ENCODE data around the gene GRM4.

DNA sequence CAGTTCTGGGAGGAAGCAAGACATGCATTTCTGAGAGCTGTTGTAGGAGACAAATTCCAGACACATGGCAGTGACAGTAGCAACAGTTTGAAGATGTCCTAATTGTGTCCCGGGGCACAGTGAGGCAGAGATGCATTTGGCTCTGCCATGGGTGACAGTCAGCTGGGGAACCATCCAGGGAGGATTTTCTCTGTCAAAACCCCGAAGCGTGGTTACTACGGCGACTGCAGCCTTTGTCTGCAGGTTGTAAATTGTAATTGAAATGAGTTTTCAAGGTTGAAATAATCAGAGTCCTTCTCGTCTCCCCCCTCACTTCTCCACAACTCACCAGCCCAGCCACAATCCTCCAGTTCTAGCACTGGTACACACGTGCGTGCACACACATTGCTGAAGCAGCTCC lies 100.1 kb downstream of the GRM4 start:
- TF ChIP-seq, protein P1, sequence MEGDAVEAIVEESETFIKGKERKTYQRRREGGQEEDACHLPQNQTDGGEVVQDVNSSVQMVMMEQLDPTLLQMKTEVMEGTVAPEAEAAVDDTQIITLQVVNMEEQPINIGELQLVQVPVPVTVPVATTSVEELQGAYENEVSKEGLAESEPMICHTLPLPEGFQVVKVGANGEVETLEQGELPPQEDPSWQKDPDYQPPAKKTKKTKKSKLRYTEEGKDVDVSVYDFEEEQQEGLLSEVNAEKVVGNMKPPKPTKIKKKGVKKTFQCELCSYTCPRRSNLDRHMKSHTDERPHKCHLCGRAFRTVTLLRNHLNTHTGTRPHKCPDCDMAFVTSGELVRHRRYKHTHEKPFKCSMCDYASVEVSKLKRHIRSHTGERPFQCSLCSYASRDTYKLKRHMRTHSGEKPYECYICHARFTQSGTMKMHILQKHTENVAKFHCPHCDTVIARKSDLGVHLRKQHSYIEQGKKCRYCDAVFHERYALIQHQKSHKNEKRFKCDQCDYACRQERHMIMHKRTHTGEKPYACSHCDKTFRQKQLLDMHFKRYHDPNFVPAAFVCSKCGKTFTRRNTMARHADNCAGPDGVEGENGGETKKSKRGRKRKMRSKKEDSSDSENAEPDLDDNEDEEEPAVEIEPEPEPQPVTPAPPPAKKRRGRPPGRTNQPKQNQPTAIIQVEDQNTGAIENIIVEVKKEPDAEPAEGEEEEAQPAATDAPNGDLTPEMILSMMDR (IDR thresholded peaks at IDR 0.05), result no peak
- no peak for TF ChIP-seq POLR2A (IDR thresholded peaks at IDR 0.05)

Data from uterus (tissue), 2 donors.